ENCODE data around the gene GHR.
A peak's percentile ranks its signal among the peaks of the same experiment; 100 is the strongest.

Gene GHR

GRCh38 chr5:42403236-42403635 lies 20.0 kb upstream of the GHR start:
- no peak overlapping the region for H3K27ac ChIP-seq (ENCODE audit: low read length)
- no peak overlapping the region for H3K9ac ChIP-seq (ENCODE audit: low read length in 2 of 2)
- H3K9me3 ChIP-seq (ENCODE audit: control insufficient read depth in 2 of 2, low read length in 2 of 2) = no peaks in the 10 kb centered on the region

GRCh38 chr5:42404366-42404765 lies 18.9 kb upstream of the GHR start:
- no peak overlapping the region for H3K4me3 ChIP-seq (ENCODE audit: low read length in 2 of 2)
- no peaks in the 10 kb centered on the region for H3K27me3 ChIP-seq (ENCODE audit: control insufficient read depth in 1 of 2, insufficient read depth in 2 of 2, low read length in 2 of 2)
- no peaks in the 10 kb centered on the region for H3K4me1 ChIP-seq (ENCODE audit: control insufficient read depth, insufficient read depth, low read length)

More at GRCh38 chr5:42403236-42403635, 20.0 kb upstream of the GHR start:
- H3K27me3 ChIP-seq (ENCODE audit: control insufficient read depth in 1 of 2, insufficient read depth in 2 of 2, low read length in 2 of 2) = no peaks in the 10 kb centered on the region
- no peaks in the 10 kb centered on the region for H3K36me3 ChIP-seq (ENCODE audit: control insufficient read depth in 2 of 2, insufficient read depth in 2 of 2, low read length in 2 of 2)
- H3K4me3 ChIP-seq (ENCODE audit: low read length in 2 of 2) = no peak overlapping the region
- H3K4me1 ChIP-seq (ENCODE audit: control insufficient read depth, insufficient read depth, low read length) = no peaks in the 10 kb centered on the region

GRCh38 chr5:42419294-42419693 lies 3.9 kb upstream of the GHR start:
- Histone ChIP-seq H3K36me3 (ENCODE audit: control insufficient read depth in 2 of 2, insufficient read depth in 2 of 2, low read length in 2 of 2) (no peaks in the 10 kb centered on the region), H3K27me3 (ENCODE audit: control insufficient read depth in 1 of 2, insufficient read depth in 2 of 2, low read length in 2 of 2) (no peaks in the 10 kb centered on the region), H3K9ac (ENCODE audit: low read length in 2 of 2) (no peak overlapping the region), H3K9me3 (ENCODE audit: control insufficient read depth in 2 of 2, low read length in 2 of 2) (no peaks in the 10 kb centered on the region), H3K4me3 (ENCODE audit: low read length in 2 of 2) (no peak overlapping the region), H3K4me1 (ENCODE audit: control insufficient read depth, insufficient read depth, low read length) (peaks cover 6% of the 10 kb centered on the region), H3K27ac (ENCODE audit: low read length) (no peak overlapping the region)

More at GRCh38 chr5:42404366-42404765, 18.9 kb upstream of the GHR start:
- no peak overlapping the region for H3K9ac ChIP-seq (ENCODE audit: low read length in 2 of 2)
- no peak overlapping the region for H3K27ac ChIP-seq (ENCODE audit: low read length)
- no peaks in the 10 kb centered on the region for H3K9me3 ChIP-seq (ENCODE audit: control insufficient read depth in 2 of 2, low read length in 2 of 2)
- no peaks in the 10 kb centered on the region for H3K36me3 ChIP-seq (ENCODE audit: control insufficient read depth in 2 of 2, insufficient read depth in 2 of 2, low read length in 2 of 2)

- no peaks in the 10 kb centered on the region for H3K9me3 ChIP-seq (ENCODE audit: control insufficient read depth in 2 of 2, low read length in 2 of 2)
- H3K27ac ChIP-seq (ENCODE audit: low read length) = peak overlapping the region; percentile 71
- H3K4me3 ChIP-seq (ENCODE audit: low read length in 2 of 2) = peak overlapping the region; percentile 73 to 84
- no peaks in the 10 kb centered on the region for H3K27me3 ChIP-seq (ENCODE audit: control insufficient read depth in 1 of 2, insufficient read depth in 2 of 2, low read length in 2 of 2)
- peak overlapping the region; percentile 46 to 73 for H3K9ac ChIP-seq (ENCODE audit: low read length in 2 of 2)
- H3K36me3 ChIP-seq (ENCODE audit: control insufficient read depth in 2 of 2, insufficient read depth in 2 of 2, low read length in 2 of 2) = no peaks in the 10 kb centered on the region
- peaks cover 16% of the 10 kb centered on the region for H3K4me1 ChIP-seq (ENCODE audit: control insufficient read depth, insufficient read depth, low read length)
These were observed 471 bp upstream of the GHR start for GRCh38 chr5:42422656-42423280.

GRCh38 chr5:42426016-42426415 lies 2.8 kb downstream of the GHR start:
- Histone ChIP-seq H3K9me3 (ENCODE audit: control insufficient read depth in 2 of 2, low read length in 2 of 2) (no peaks in the 10 kb centered on the region), H3K4me1 (ENCODE audit: control insufficient read depth, insufficient read depth, low read length) (peaks cover 16% of the 10 kb centered on the region), H3K36me3 (ENCODE audit: control insufficient read depth in 2 of 2, insufficient read depth in 2 of 2, low read length in 2 of 2) (no peaks in the 10 kb centered on the region), H3K4me3 (ENCODE audit: low read length in 2 of 2) (no peak overlapping the region), H3K27me3 (ENCODE audit: control insufficient read depth in 1 of 2, insufficient read depth in 2 of 2, low read length in 2 of 2) (no peaks in the 10 kb centered on the region), H3K9ac (ENCODE audit: low read length in 2 of 2) (no peak overlapping the region), H3K27ac (ENCODE audit: low read length) (no peak overlapping the region)

- no peaks in the 10 kb centered on the region for H3K27me3 ChIP-seq (ENCODE audit: control insufficient read depth in 1 of 2, insufficient read depth in 2 of 2, low read length in 2 of 2)
These were observed 6.5 kb downstream of the GHR start for GRCh38 chr5:42429694-42430093.

GRCh38 chr5:42434047-42434724 lies 10.9 kb downstream of the GHR start:
- no peak overlapping the region for H3K27ac ChIP-seq (ENCODE audit: low read length)
- H3K36me3 ChIP-seq (ENCODE audit: control insufficient read depth in 2 of 2, insufficient read depth in 2 of 2, low read length in 2 of 2) = no peaks in the 10 kb centered on the region
- no peak overlapping the region for H3K4me3 ChIP-seq (ENCODE audit: low read length in 2 of 2)
- H3K27me3 ChIP-seq (ENCODE audit: control insufficient read depth in 1 of 2, insufficient read depth in 2 of 2, low read length in 2 of 2) = no peaks in the 10 kb centered on the region
- no peaks in the 10 kb centered on the region for H3K9me3 ChIP-seq (ENCODE audit: control insufficient read depth in 2 of 2, low read length in 2 of 2)
- no peak overlapping the region for H3K9ac ChIP-seq (ENCODE audit: low read length in 2 of 2)
- no peaks in the 10 kb centered on the region for H3K4me1 ChIP-seq (ENCODE audit: control insufficient read depth, insufficient read depth, low read length)

More at GRCh38 chr5:42429694-42430093, 6.5 kb downstream of the GHR start:
- no peak overlapping the region for H3K27ac ChIP-seq (ENCODE audit: low read length)
- H3K4me1 ChIP-seq (ENCODE audit: control insufficient read depth, insufficient read depth, low read length) = peaks cover 8% of the 10 kb centered on the region
- no peaks in the 10 kb centered on the region for H3K9me3 ChIP-seq (ENCODE audit: control insufficient read depth in 2 of 2, low read length in 2 of 2)
- no peaks in the 10 kb centered on the region for H3K36me3 ChIP-seq (ENCODE audit: control insufficient read depth in 2 of 2, insufficient read depth in 2 of 2, low read length in 2 of 2)
- no peak overlapping the region for H3K9ac ChIP-seq (ENCODE audit: low read length in 2 of 2)
- no peak overlapping the region for H3K4me3 ChIP-seq (ENCODE audit: low read length in 2 of 2)

GRCh38 chr5:42436051-42436450 lies 12.8 kb downstream of the GHR start:
- H3K27me3 ChIP-seq (ENCODE audit: control insufficient read depth in 1 of 2, insufficient read depth in 2 of 2, low read length in 2 of 2) = no peaks in the 10 kb centered on the region
- H3K4me3 ChIP-seq (ENCODE audit: low read length in 2 of 2) = no peak overlapping the region
- H3K36me3 ChIP-seq (ENCODE audit: control insufficient read depth in 2 of 2, insufficient read depth in 2 of 2, low read length in 2 of 2) = no peaks in the 10 kb centered on the region
- no peaks in the 10 kb centered on the region for H3K9me3 ChIP-seq (ENCODE audit: control insufficient read depth in 2 of 2, low read length in 2 of 2)
- H3K27ac ChIP-seq (ENCODE audit: low read length) = no peak overlapping the region
- no peak overlapping the region for H3K9ac ChIP-seq (ENCODE audit: low read length in 2 of 2)
- no peaks in the 10 kb centered on the region for H3K4me1 ChIP-seq (ENCODE audit: control insufficient read depth, insufficient read depth, low read length)

GRCh38 chr5:42454216-42454995 lies 31.2 kb downstream of the GHR start:
- H3K9me3 ChIP-seq (ENCODE audit: control insufficient read depth in 2 of 2, low read length in 2 of 2) = no peaks in the 10 kb centered on the region
- no peak overlapping the region for H3K27ac ChIP-seq (ENCODE audit: low read length)
- no peaks in the 10 kb centered on the region for H3K27me3 ChIP-seq (ENCODE audit: control insufficient read depth in 1 of 2, insufficient read depth in 2 of 2, low read length in 2 of 2)
- H3K9ac ChIP-seq (ENCODE audit: low read length in 2 of 2) = no peak overlapping the region
- no peaks in the 10 kb centered on the region for H3K36me3 ChIP-seq (ENCODE audit: control insufficient read depth in 2 of 2, insufficient read depth in 2 of 2, low read length in 2 of 2)
- no peaks in the 10 kb centered on the region for H3K4me1 ChIP-seq (ENCODE audit: control insufficient read depth, insufficient read depth, low read length)
- no peak overlapping the region for H3K4me3 ChIP-seq (ENCODE audit: low read length in 2 of 2)

- Histone ChIP-seq H3K4me1 (ENCODE audit: control insufficient read depth, insufficient read depth, low read length) (no peaks in the 10 kb centered on the region), H3K4me3 (ENCODE audit: low read length in 2 of 2) (no peak overlapping the region), H3K27ac (ENCODE audit: low read length) (no peak overlapping the region), H3K27me3 (ENCODE audit: control insufficient read depth in 1 of 2, insufficient read depth in 2 of 2, low read length in 2 of 2) (no peaks in the 10 kb centered on the region), H3K9me3 (ENCODE audit: control insufficient read depth in 2 of 2, low read length in 2 of 2) (no peaks in the 10 kb centered on the region), H3K9ac (ENCODE audit: low read length in 2 of 2) (no peak overlapping the region), H3K36me3 (ENCODE audit: control insufficient read depth in 2 of 2, insufficient read depth in 2 of 2, low read length in 2 of 2) (no peaks in the 10 kb centered on the region)
These were observed 37.8 kb downstream of the GHR start for GRCh38 chr5:42461033-42461432.

Measured in stomach smooth muscle (tissue), 2 donors.